TTC549 (cell line): Measurements from ENCODE around the gene B9D2.

ENCODE experiments used
- FAIRE-seq: peaks from 2 replicates; lab custom pipeline; 2012; peaks lifted over from hg19 to GRCh38; lab: Jason Lieb, UNC

The B9D2 gene

DNA sequence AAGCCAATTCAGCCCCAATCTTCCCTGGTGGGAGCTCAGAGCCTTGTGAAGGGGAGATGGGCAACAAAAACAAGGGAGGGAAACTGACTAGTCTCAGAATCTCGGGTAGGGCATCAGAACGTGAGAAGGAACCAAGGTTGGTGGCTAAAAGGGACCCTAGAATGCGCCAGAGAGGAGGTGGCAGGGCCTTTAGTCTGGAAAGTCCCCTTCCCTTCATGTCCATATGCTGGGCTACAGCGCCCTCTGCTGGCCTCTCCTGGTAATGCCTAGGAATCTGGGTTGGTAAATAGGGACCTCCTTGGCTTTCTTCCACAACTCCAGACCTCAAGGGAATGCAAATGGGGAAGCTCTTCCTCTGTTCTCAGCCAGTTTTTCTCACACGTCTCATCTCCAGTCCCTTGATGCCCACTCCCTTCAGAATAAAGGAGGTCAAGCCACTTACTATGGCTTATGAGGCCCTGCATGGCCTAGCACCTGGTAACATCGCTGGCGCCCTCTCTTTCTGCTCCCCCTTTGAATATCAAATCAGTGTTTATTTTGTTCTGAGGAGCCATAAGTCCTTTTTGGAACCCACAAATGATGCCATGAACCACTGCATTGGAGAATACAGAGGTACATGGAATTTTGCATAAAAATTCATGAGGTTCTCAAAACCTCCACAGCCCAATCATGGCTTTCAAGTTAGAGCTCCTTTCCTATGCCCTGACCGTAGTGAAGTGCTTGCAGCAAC, 55.3 kb downstream of the B9D2 start:
- FAIRE-seq: peak; percentile 17

- no peak for FAIRE-seq
These were observed 55.9 kb downstream of the B9D2 start for GRCh38 chr19:41307954-41308449.

DNA sequence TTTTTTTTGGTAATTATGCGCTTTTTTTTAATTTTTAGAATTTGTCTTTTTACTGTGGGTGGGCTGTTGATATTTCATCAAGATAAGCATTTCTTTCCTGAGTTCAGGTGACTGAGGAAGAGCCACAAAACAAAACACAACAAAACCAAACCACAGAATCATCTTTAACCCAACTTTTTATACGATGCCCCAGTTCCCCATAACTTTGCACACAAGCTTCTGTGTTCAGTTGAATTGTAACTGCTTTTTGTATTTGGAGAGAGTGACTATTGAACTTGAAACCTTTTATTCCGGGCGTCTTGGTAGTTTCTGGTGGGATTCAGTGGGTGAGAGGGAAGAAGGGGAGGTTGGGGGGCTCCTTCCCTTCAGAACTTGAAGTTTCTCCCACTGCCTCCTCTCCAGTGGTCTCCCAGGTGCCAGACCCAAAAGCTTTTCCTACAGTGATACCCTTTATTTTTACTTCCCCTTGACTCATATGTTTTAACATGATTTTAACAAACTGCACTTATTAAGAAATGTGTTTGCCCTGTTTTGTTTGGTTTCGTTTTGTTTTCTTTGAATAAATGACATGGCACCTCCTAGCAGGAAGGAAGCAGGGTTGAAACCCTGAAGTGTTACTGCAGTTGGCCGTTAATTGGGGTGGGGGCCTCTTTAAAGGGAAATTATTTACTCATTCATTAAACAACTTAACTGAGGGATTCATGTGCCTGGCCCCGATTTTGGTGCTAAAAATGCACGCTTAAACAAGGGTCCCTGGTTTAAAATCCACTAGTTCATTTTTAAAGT, 56.7 kb downstream of the B9D2 start:
- FAIRE-seq: no peak

- no peak for FAIRE-seq
These were observed 57.8 kb downstream of the B9D2 start for GRCh38 chr19:41305927-41306793.

GRCh38 chr19:41304706-41305483, 59.1 kb downstream of the B9D2 start:
- no peak for FAIRE-seq
